Lung (tissue), 12 donors: ENCODE data around the gene DTWD2. TPM values are rescaled to one million over a fixed set of nuclear protein-coding genes. Genes with fewer than 3 reads are reported as not detected.

Source experiments
- ATAC-seq: fragments of 200-7000 bp; cut with Tn5 transposase; one replicate; pipeline ENCODE4 v1.9.1; 2020; ENCODE audit warnings: moderate number of reproducible peaks; ENCODE audit not compliant: insufficient read depth, low FRiP score
- DNase-seq, 3 donors: peaks; one replicate each; pipeline ENCODE4 v3.0.0-alpha.2; 2013 to 2017
- H3K27ac ChIP-seq, 2 donors: one replicate each; pipeline ENCODE4 v1.5.1; 2013; ENCODE audit warnings: mild to moderate bottlenecking in 2 of 2, moderate library complexity in 2 of 2, control low read depth in 1 of 2, inconsistent platforms in 1 of 2, low read depth in 1 of 2, low read length in 1 of 2
- H3K27me3 ChIP-seq, 3 donors: one replicate each; pipeline ENCODE4 v1.5.1; 2013; ENCODE audit warnings: low read length in 2 of 3; ENCODE audit not compliant: control insufficient read depth in 3 of 3, insufficient read depth in 3 of 3
- H3K36me3 ChIP-seq, 4 donors: one replicate each; pipeline ENCODE4 v1.5.1; 2013; ENCODE audit warnings: low read length in 4 of 4, mild to moderate bottlenecking in 1 of 4, moderate library complexity in 1 of 4; ENCODE audit not compliant: control insufficient read depth in 4 of 4, insufficient read depth in 4 of 4
- H3K4me1 ChIP-seq, 5 donors: one replicate each; pipeline ENCODE4 v1.5.1; 2013; ENCODE audit warnings: low read length in 5 of 5, mild to moderate bottlenecking in 2 of 5, moderate library complexity in 1 of 5; ENCODE audit not compliant: control insufficient read depth in 5 of 5, insufficient read depth in 5 of 5
- H3K4me3 ChIP-seq: one replicate; pipeline ENCODE4 v1.5.1; 2013; ENCODE audit warnings: mild to moderate bottlenecking, control low read depth, moderate library complexity
- H3K9ac ChIP-seq, 2 donors: one replicate each; pipeline ENCODE4 v1.5.1; 2013; ENCODE audit warnings: low read length in 2 of 2, control low read depth in 1 of 2; ENCODE audit not compliant: insufficient read depth in 1 of 2
- H3K9me3 ChIP-seq, 4 donors: one replicate each; pipeline ENCODE4 v1.5.1; 2013; ENCODE audit warnings: low read length in 3 of 4, mild to moderate bottlenecking in 1 of 4, moderate library complexity in 1 of 4; ENCODE audit not compliant: control insufficient read depth in 4 of 4, insufficient read depth in 3 of 4
- WGBS, 2 donors: extraction: QIAGEN DNeasy Blood & Tissue Kit; methylation state at CpG; one replicate each; pipeline ENCODE4 v1.1.7; 2013; 5-methylcytosine and 5-hydroxymethylcytosine counted together
- polyA plus RNA-seq, 2 donors: library from polyadenylated mRNA; stranded (reverse); fragments of 200-250 nt; gene quantifications; one replicate each; pipeline ENCODE4 v1.2.1, GENCODE V29; 2013
- total RNA-seq, 2 donors: library from RNA; depleted of rRNA in 1 of 2; stranded (reverse); fragments of >200 nt in 1 of 2; gene quantifications; one replicate each; pipeline ENCODE4 v1.2.1, GENCODE V29; 2014 to 2021
- TF ChIP-seq, protein P1 (sequence below): IDR thresholded peaks from 2 replicates; pipeline ENCODE4 v1.5.1; 2012; ENCODE audit warnings: mild to moderate bottlenecking; ENCODE audit errors: control extremely low read depth, extremely low read depth
- donor health status: control.
- donor health status: control.
- donor health status: Bipolar disorder and iron deficiency.
- donor health status: healthy.
- donor health status: DM: yes; HTN: yes; CAD: no.

The DTWD2 gene
- total and polyA plus RNA-seq, 4 donors = 1.7 to 11.4 (median 5.2) TPM

DNA sequence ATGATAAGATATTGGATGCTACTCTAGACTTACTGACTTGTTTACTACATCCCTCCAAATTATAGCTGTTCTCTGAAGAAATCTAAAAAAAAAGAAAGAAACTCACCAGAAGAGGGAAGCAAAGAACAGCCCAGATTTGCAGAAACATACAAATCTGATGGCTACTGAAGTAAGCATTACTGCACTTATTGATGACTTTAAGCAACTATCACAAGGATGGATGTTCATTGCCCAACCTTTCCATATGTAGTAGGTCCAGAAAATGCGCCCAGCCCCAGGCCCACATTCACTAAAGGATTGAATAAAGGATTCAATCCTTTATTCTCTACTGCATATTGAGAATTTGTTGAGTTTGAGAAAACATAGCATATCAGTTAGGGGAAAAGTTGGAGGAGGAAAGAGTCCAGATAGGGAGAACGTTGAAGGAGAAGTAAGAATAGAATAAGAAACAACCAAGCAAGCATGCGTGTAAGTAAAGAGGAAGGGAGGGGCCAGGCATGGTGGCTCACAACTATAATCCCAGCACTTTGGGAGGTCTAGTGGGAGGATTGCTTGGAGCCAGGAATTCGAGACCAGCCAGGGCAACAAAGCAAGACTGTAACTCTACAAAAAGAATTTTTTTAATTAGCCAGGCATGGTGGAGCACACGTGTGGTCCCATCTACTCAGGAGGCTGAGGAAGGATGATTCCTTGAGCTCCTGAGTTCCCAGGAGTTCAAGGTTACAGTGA lies 33.8 kb upstream of the DTWD2 start:
- H3K9me3 ChIP-seq = no peaks in the 10 kb centered on the region
- H3K9ac ChIP-seq = no peak overlapping the region
- DNase-seq = peak in 2 of 3 donors; percentile 59 to 69
- H3K36me3 ChIP-seq = no peaks in the 10 kb centered on the region
- H3K4me1 ChIP-seq = no peaks in the 10 kb centered on the region
- TF ChIP-seq, protein P1, sequence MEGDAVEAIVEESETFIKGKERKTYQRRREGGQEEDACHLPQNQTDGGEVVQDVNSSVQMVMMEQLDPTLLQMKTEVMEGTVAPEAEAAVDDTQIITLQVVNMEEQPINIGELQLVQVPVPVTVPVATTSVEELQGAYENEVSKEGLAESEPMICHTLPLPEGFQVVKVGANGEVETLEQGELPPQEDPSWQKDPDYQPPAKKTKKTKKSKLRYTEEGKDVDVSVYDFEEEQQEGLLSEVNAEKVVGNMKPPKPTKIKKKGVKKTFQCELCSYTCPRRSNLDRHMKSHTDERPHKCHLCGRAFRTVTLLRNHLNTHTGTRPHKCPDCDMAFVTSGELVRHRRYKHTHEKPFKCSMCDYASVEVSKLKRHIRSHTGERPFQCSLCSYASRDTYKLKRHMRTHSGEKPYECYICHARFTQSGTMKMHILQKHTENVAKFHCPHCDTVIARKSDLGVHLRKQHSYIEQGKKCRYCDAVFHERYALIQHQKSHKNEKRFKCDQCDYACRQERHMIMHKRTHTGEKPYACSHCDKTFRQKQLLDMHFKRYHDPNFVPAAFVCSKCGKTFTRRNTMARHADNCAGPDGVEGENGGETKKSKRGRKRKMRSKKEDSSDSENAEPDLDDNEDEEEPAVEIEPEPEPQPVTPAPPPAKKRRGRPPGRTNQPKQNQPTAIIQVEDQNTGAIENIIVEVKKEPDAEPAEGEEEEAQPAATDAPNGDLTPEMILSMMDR = peak; percentile 12
- 57 to 59% methylated on average over 5 of the region's 5 CpGs for WGBS, 2 donors
- H3K4me3 ChIP-seq = no peak overlapping the region
- ATAC-seq = no peak
- H3K27me3 ChIP-seq = no peaks in the 10 kb centered on the region
- H3K27ac ChIP-seq = no peak overlapping the region

DNA sequence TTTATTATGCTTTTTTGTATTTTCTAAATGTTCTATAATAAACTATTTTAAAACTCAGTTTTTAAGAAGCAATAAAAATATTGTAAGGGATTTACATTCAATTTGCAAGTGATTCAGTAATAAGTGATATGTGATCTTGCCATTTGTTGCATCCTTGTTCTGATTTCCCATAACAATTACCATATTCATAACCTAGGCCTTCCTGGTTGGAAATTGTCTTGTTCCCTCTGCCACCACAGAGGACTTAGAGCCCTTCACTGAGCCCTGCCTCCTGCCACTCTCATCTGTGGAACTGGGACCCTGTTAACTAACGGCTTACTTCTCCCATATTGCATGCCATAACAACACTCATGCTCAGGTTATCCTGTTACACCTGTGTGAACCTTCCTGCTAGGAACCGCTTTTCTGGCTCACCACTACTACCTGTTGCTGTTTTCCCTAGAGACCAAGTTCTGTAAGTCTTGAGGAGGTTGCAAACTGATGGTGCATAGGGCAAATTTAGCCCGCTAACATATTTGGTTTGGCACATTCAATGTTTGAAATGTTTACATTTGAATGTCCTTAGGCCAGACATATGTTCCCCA lies 32.9 kb upstream of the DTWD2 start:
- WGBS, 2 donors = 88 to 94% methylated on average over 3 of the region's 3 CpGs
- Histone ChIP-seq H3K27ac (no peak overlapping the region), H3K36me3 (no peaks in the 10 kb centered on the region), H3K9me3 (no peaks in the 10 kb centered on the region), H3K4me1 (no peaks in the 10 kb centered on the region), H3K9ac (no peak overlapping the region), H3K27me3 (no peaks in the 10 kb centered on the region), H3K4me3 (no peak overlapping the region)
- TF ChIP-seq, protein P1 = no peak
- ATAC-seq (no peak), DNase-seq (no peak)

DNA sequence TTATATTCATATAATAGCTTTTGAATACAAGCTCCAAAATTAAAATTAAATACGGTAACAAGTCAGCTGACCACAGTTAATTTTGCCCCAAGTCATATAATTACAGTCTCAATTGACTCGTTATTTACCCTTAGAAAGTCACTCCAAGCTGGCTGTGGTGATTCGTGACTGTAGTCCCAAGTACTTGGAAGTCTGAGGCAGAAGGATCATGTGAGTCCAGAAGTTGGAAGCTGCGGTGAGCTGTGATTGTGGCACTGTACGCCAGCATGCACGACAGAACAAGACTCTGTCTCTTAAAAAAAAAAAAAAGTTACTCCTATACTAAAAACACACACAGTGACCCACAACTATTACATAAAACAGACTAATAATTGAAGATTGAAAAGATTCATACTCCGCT lies 31.6 kb upstream of the DTWD2 start:
- 72 to 74% methylated on average over 7 of the region's 7 CpGs for WGBS, 2 donors
- Histone ChIP-seq H3K27me3 (no peaks in the 10 kb centered on the region), H3K9ac (no peak overlapping the region), H3K27ac (no peak overlapping the region), H3K4me1 (no peaks in the 10 kb centered on the region), H3K4me3 (no peak overlapping the region), H3K36me3 (no peaks in the 10 kb centered on the region), H3K9me3 (no peaks in the 10 kb centered on the region)
- TF ChIP-seq, protein P1 = no peak
- DNase-seq = no peak
- no peak for ATAC-seq
